GM12878 (cell line): ENCODE data around the gene FIGNL2. TPM values are rescaled to one million over a fixed set of nuclear protein-coding genes. Genes with fewer than 3 reads are reported as not detected.

Experiments
- ATAC-seq: fragments of 200-7000 bp; cut with Tn5 transposase; 3 replicates; pipeline ENCODE4 v1.9.1; 2020; ENCODE audit warnings: mild to moderate bottlenecking, moderate library complexity
- BruUV-seq: library from RNA; stranded (reverse); fragments of 400-500 nt; replicated peaks from 2 replicates; lab custom pipeline; 2021; lab: Mats Ljungman, UMichigan
- CTCF ChIA-PET: fragments of 300-600 bp; sonication (Branson Sonifier 250); formaldehyde crosslinking; extraction: SDS; loops from one replicate; lab custom pipeline; 2021; ENCODE audit warnings: inconsistent platforms; lab: Yijun Ruan, JAX
- POLR2A ChIA-PET: fragments of 350-600 bp; formaldehyde crosslinking; extraction: SDS; loops from one replicate; lab custom pipeline; 2021; ENCODE audit warnings: inconsistent platforms; lab: Charles Lee
- RAD21 ChIA-PET: fragments of 300-600 bp; sonication (Branson Sonifier 250); formaldehyde crosslinking; loops from one replicate; lab custom pipeline; 2023; ENCODE audit warnings: antibody characterized with exemption; ENCODE audit not compliant: unreplicated experiment; lab: Charles Lee
- SMC1A ChIA-PET: fragments of 300-600 bp; sonication (Branson Sonifier 250); formaldehyde crosslinking; loops from one replicate; lab custom pipeline; 2023; ENCODE audit not compliant: unreplicated experiment, uncharacterized antibody; lab: Charles Lee
- DNase-seq: peaks from one replicate; pipeline ENCODE4 v3.0.0-alpha.2; 2011; ENCODE audit warnings: low read depth, low spot score
- FAIRE-seq: peaks from 3 replicates; lab custom pipeline; 2011; peaks lifted over from hg19 to GRCh38; lab: Jason Lieb, UNC
- H2AFZ ChIP-seq: 2 replicates; pipeline ENCODE4 v1.6.0; 2011; ENCODE audit warnings: low read depth, low read length, control low read depth; ENCODE audit not compliant: control insufficient read depth
- H3K27ac ChIP-seq: 2 replicates; pipeline ENCODE4 v1.5.1; 2011; ENCODE audit warnings: control low read depth; ENCODE audit not compliant: control insufficient read depth, insufficient read depth
- H3K27me3 ChIP-seq, 2 experiments: replicated peaks in 1 of 2; 2 replicates each; pipeline versions ENCODE4 v1.6.0 to v1.6.1; 2011; ENCODE audit warnings: low read length in 1 of 2; ENCODE audit not compliant: control insufficient read depth in 2 of 2, insufficient read depth in 2 of 2
- H3K36me3 ChIP-seq, 2 experiments: 2 replicates each; pipeline ENCODE4 v1.5.1; 2011; ENCODE audit warnings: low read length in 1 of 2; ENCODE audit not compliant: control insufficient read depth in 2 of 2, insufficient read depth in 2 of 2
- H3K4me1 ChIP-seq: 2 replicates; pipeline ENCODE4 v1.6.1; 2011; ENCODE audit warnings: mild to moderate bottlenecking, low read length, moderate library complexity, mixed read lengths; ENCODE audit not compliant: control insufficient read depth, insufficient read depth
- H3K4me2 ChIP-seq: 2 replicates; pipeline ENCODE4 v1.6.0; 2011; ENCODE audit warnings: control low read depth; ENCODE audit not compliant: control insufficient read depth, insufficient read depth
- H3K4me3 ChIP-seq: fragments of 200-600 bp; sonication (generic); 2 replicates; pipeline ENCODE4 v1.5.1; 2016
- H3K79me2 ChIP-seq: 2 replicates; pipeline ENCODE4 v1.6.0; 2011; ENCODE audit warnings: low read length; ENCODE audit not compliant: control insufficient read depth, insufficient read depth
- H3K9ac ChIP-seq: 2 replicates; pipeline ENCODE4 v1.8.0; 2011; ENCODE audit warnings: low read length, control low read depth, mixed read lengths; ENCODE audit not compliant: control insufficient read depth, insufficient read depth
- H3K9me3 ChIP-seq: replicated peaks from 3 replicates; pipeline ENCODE4 v1.5.1; 2011; ENCODE audit warnings: mild to moderate bottlenecking, low read length; ENCODE audit not compliant: control insufficient read depth, insufficient read depth
- H4K20me1 ChIP-seq: 2 replicates; pipeline ENCODE4 v1.6.0; 2011; ENCODE audit not compliant: control insufficient read depth, insufficient read depth
- CHD1 ChIP-seq: IDR thresholded peaks from 2 replicates; pipeline ENCODE4 v1.6.1; 2012; ENCODE audit warnings: low read depth, low read length, improper control_type of control experiment
- CREM ChIP-seq: IDR thresholded peaks from 2 replicates; pipeline ENCODE4 v1.6.1; 2014; ENCODE audit warnings: antibody characterized with exemption, low read depth
- EZH2 ChIP-seq: IDR thresholded peaks from 2 replicates; pipeline ENCODE4 v1.6.1; 2012; ENCODE audit warnings: low read depth, mild to moderate bottlenecking, control low read depth, inconsistent platforms, low read length, borderline replicate concordance; ENCODE audit not compliant: control insufficient read depth
- FOXK2 ChIP-seq: fragments of 450-650 bp; IDR thresholded peaks from 2 replicates; pipeline ENCODE4 v1.6.1; 2017; ENCODE audit warnings: mild to moderate bottlenecking, moderate library complexity
- HDGF ChIP-seq: fragments of 450-650 bp; IDR thresholded peaks from 2 replicates; pipeline ENCODE4 v1.6.1; 2016; ENCODE audit warnings: antibody characterized with exemption
- IKZF1 ChIP-seq: fragments of 450-650 bp; conservative IDR thresholded peaks from 2 replicates; pipeline ENCODE4 v1.6.1; 2017; ENCODE audit warnings: antibody characterized with exemption, mild to moderate bottlenecking
- KLF5 ChIP-seq: fragments of 450-650 bp; IDR thresholded peaks from 2 replicates; pipeline ENCODE4 v1.6.1; 2014; ENCODE audit warnings: mild to moderate bottlenecking; ENCODE audit not compliant: partially characterized antibody
- RCOR1 ChIP-seq: conservative IDR thresholded peaks from 2 replicates; pipeline ENCODE4 v1.6.1; 2012; ENCODE audit warnings: low read depth, low read length, improper control_type of control experiment
- SMAD5 ChIP-seq: IDR thresholded peaks from 2 replicates; pipeline ENCODE4 v1.6.1; 2016; ENCODE audit warnings: antibody characterized with exemption, low read depth
- ZNF207 ChIP-seq: fragments of 450-650 bp; IDR thresholded peaks from 2 replicates; pipeline ENCODE4 v1.6.1; 2014; ENCODE audit warnings: antibody characterized with exemption, mild to moderate bottlenecking, borderline replicate concordance
- ZNF217 ChIP-seq: fragments of 450-650 bp; IDR thresholded peaks from 2 replicates; pipeline ENCODE4 v1.6.1; 2017; ENCODE audit warnings: antibody characterized with exemption, mild to moderate bottlenecking
- WGBS: methylation state at CpG from one replicate; pipeline ENCODE4 v1.1.6; 2016; ENCODE audit warnings: low lambda C conversion rate; ENCODE audit not compliant: insufficient replicate concordance, insufficient coverage; ENCODE audit errors: missing lambda C conversion rate; 5-methylcytosine and 5-hydroxymethylcytosine counted together
- in situ Hi-C: fragments of 300-500 bp; cut with MboI; formaldehyde crosslinking; loops from 9 replicates; pipeline ENCODE4 v1.14.3; 2018; ENCODE audit warnings: mixed read lengths
- intact Hi-C: fragments of 100-400 bp; cut with micrococcal nuclease; formaldehyde crosslinking; loops from one replicate; pipeline ENCODE4 v1.14.2; 2022; ENCODE audit not compliant: unreplicated experiment
- polyA plus RNA-seq, 11 experiments: library from polyadenylated mRNA; depleted of rRNA in 4 of 11; unstranded in 6 of 11; stranded (reverse) in 5 of 11; fragments of >200 nt; fragmentation: Nextera tagmentation in 4 of 11; fragmentation: Illumina TruSeq in 1 of 11; extraction: Ambion mirVana in 4 of 11; extraction: Trizol in 1 of 11; gene quantifications; 1 replicate in 1 of 11; 2 replicates in 10 of 11; pipeline versions ENCODE4 v1.2.1 to v1.2.3, GENCODE V29; 2011 to 2016; ENCODE audit warnings: inconsistent platforms in 2 of 11, missing spikeins in 2 of 11, low read depth in 1 of 11
- total RNA-seq, 4 experiments: library from RNA; depleted of rRNA in 3 of 4; stranded (reverse); fragments of >200 nt in 3 of 4; fragmentation: Illumina TruSeq in 1 of 4; extraction: Trizol in 1 of 4; gene quantifications; 2 replicates each; pipeline versions ENCODE4 v1.2.1 to v1.2.3, GENCODE V29; 2013 to 2021
- TF ChIP-seq, protein P1 (sequence below): fragments of 450-650 bp; IDR thresholded peaks from 2 replicates; pipeline ENCODE4 v1.6.1; 2017; ENCODE audit warnings: mild to moderate bottlenecking, moderate library complexity

The FIGNL2 gene
- total and polyA plus RNA-seq, 10 of the 15 experiments (the other 5 are each of a cell fraction or from before 2014, with no cell fraction given): not detected

DNA sequence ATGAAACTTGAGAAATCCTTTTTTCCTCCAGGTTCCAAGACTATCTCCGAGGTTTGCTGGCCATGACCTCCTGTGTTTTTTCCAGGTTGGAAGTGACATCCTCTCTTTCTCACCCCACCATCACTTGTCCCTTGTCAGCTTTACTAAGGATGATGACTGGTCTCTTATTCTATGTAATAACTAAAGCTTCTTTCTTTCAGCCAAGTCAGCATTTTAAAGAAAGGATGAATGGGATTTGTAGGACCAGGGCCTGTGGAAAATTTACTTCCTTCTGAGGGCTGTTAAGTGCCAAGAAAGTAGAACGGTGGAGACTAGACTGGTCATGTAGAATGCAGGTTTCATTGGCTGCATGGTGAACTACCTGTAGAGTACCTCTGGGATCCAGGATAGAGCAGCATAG, 73.6 kb downstream of the FIGNL2 start:
- no TSS peak for BruUV-seq
- intact Hi-C loops: no loop called here

DNA sequence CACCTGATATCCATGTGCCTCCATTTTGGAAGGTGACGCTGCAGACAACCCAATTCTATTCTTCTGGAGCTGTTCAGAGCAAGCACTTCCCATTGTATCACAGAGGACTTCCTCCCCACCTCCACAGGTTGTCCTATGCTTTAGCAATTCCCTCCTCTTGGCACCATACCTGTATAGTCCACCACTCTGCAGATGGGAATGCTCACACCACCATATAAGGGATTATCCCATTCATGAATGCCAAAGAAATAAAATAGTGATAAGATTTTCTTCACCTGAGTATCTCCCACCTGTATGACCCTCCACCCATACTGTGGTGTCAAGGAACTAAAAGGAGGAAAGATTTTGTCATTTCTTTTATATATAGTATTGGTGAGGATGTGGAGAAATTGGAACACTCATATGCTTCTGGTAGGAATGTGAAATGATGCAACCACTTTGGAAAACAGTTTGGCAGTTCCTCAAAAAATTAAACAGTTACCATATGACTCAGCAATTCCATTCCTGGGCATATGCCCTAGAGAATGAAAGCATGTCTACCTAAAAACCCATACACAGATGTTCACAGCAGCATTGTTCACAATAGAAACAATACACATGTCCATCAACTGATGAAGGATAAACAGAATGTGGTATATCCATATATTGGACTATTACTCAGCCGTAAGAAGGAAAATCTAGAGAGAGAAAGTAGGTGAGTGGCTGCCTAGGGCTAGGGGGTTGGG, 75.2 kb downstream of the FIGNL2 start:
- no peak overlapping the region for H3K9ac ChIP-seq
- no peaks in the 10 kb centered on the region for H3K9me3 ChIP-seq
- RAD21 ChIA-PET: no interaction called here
- no peak overlapping the region for H2AFZ ChIP-seq
- TF ChIP-seq EZH2 (no peak), FOXK2 (no peak), SMAD5 (no peak), HDGF (no peak), CREM (no peak), KLF5 (no peak), ZNF217 (no peak), CHD1 (no peak), ZNF207 (no peak), IKZF1 (no peak)
- TF ChIP-seq, protein P1, sequence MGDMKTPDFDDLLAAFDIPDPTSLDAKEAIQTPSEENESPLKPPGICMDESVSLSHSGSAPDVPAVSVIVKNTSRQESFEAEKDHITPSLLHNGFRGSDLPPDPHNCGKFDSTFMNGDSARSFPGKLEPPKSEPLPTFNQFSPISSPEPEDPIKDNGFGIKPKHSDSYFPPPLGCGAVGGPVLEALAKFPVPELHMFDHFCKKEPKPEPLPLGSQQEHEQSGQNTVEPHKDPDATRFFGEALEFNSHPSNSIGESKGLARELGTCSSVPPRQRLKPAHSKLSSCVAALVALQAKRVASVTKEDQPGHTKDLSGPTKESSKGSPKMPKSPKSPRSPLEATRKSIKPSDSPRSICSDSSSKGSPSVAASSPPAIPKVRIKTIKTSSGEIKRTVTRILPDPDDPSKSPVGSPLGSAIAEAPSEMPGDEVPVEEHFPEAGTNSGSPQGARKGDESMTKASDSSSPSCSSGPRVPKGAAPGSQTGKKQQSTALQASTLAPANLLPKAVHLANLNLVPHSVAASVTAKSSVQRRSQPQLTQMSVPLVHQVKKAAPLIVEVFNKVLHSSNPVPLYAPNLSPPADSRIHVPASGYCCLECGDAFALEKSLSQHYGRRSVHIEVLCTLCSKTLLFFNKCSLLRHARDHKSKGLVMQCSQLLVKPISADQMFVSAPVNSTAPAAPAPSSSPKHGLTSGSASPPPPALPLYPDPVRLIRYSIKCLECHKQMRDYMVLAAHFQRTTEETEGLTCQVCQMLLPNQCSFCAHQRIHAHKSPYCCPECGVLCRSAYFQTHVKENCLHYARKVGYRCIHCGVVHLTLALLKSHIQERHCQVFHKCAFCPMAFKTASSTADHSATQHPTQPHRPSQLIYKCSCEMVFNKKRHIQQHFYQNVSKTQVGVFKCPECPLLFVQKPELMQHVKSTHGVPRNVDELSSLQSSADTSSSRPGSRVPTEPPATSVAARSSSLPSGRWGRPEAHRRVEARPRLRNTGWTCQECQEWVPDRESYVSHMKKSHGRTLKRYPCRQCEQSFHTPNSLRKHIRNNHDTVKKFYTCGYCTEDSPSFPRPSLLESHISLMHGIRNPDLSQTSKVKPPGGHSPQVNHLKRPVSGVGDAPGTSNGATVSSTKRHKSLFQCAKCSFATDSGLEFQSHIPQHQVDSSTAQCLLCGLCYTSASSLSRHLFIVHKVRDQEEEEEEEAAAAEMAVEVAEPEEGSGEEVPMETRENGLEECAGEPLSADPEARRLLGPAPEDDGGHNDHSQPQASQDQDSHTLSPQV: no peak
- WGBS: 50% methylated on average over 2 of the region's 2 CpGs
- CTCF ChIA-PET: no interaction called here
- in situ Hi-C loops: no loop called here
- H3K79me2 ChIP-seq: no peaks in the 10 kb centered on the region
- H3K4me2 ChIP-seq: no peak overlapping the region
- no peaks in the 10 kb centered on the region for H3K36me3 ChIP-seq
- no TSS peak for BruUV-seq
- ATAC-seq (no peak), DNase-seq (no peak), FAIRE-seq (no peak)
- no peak overlapping the region for H3K4me3 ChIP-seq
- intact Hi-C loops: no loop called here
- no peaks in the 10 kb centered on the region for H4K20me1 ChIP-seq
- no peak overlapping the region for H3K27ac ChIP-seq
- H3K27me3 ChIP-seq: peaks cover 0 to 3% of the 10 kb centered on the region in 2 experiments; a peak in 2 of 4 replicates
- SMC1A ChIA-PET: no interaction called here
- POLR2A ChIA-PET: no interaction called here
- no peaks in the 10 kb centered on the region for H3K4me1 ChIP-seq

More for the DNA sequence above, 73.6 kb downstream of the FIGNL2 start:
- no peak for ATAC-seq
- 0% methylated on average over 2 of the region's 2 CpGs for WGBS
- H3K9me3 ChIP-seq: no peaks in the 10 kb centered on the region
- H4K20me1 ChIP-seq: no peaks in the 10 kb centered on the region
- no peak overlapping the region for H3K27ac ChIP-seq
- H3K4me2 ChIP-seq: no peak overlapping the region
- ChIA-PET RAD21 (no interaction called here), SMC1A (no interaction called here), CTCF (no interaction called here), POLR2A (no interaction called here)
- H2AFZ ChIP-seq: no peak overlapping the region
- no peaks in the 10 kb centered on the region for H3K36me3 ChIP-seq
- no peak overlapping the region for H3K9ac ChIP-seq
- H3K79me2 ChIP-seq: no peaks in the 10 kb centered on the region
- no peak for FAIRE-seq
- in situ Hi-C loops: no loop called here
- no peak overlapping the region for H3K4me3 ChIP-seq
- H3K4me1 ChIP-seq: no peaks in the 10 kb centered on the region
- no peak for DNase-seq
- H3K27me3 ChIP-seq: peaks cover 0 to 3% of the 10 kb centered on the region in 2 experiments; a peak in 2 of 4 replicates
- no peak for TF ChIP-seq RCOR1
